KOPT-K1 (cell line): ENCODE measurements around the gene DHH.

Experiments
- H3K27ac ChIP-seq: fragments of 200-600 bp; sonication (generic); 2 replicates; pipeline ENCODE4 v1.5.1; 2016; ENCODE audit warnings: antibody characterized with exemption, mild to moderate bottlenecking, low read depth, low read length; ENCODE audit not compliant: poor library complexity, severe bottlenecking
- H3K36me3 ChIP-seq: fragments of 200-600 bp; sonication (generic); 2 replicates; pipeline ENCODE4 v1.5.1; 2017; ENCODE audit warnings: antibody characterized with exemption, mild to moderate bottlenecking, low read length, moderate library complexity; ENCODE audit not compliant: insufficient read depth
- H3K9me3 ChIP-seq: fragments of 200-600 bp; sonication (generic); 2 replicates; pipeline ENCODE4 v1.5.1; 2017; ENCODE audit warnings: antibody characterized with exemption, low read length, mild to moderate bottlenecking; ENCODE audit not compliant: insufficient read depth, poor library complexity, severe bottlenecking

Gene DHH

DNA sequence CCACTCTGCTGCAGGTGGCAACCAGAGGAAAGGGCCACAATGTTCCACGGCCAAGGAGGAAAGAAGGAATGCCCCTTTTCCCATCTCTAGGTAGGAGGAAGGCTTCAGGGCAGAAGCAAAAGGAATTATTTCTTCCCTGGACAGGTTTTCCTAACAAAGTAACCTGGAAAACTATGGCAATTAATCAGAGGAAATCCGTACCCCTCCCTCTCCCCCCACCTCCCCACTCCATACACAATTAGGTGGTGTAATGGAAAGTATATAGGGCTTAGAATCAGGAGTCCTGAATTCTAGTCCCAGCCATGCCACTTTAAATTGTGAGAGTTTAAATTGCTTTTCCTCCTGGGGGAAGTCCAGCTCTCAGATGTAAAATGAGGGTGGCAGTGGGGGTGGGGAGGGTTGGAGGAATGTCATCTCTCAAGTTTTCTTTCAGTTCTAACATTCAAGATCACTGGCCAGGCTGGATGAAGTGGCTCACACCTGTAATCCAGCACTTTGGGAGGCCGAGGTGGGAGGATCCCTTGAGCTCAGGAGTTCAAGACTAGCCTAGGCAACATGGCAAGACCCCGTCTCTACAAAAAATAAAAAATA lies 1.7 kb downstream of the DHH start:
- Histone ChIP-seq H3K36me3 (peaks cover 9% of the 10 kb centered on the region; the same call in 1 of the 2 replicates), H3K27ac (no peak overlapping the region), H3K9me3 (no peaks in the 10 kb centered on the region)

DNA sequence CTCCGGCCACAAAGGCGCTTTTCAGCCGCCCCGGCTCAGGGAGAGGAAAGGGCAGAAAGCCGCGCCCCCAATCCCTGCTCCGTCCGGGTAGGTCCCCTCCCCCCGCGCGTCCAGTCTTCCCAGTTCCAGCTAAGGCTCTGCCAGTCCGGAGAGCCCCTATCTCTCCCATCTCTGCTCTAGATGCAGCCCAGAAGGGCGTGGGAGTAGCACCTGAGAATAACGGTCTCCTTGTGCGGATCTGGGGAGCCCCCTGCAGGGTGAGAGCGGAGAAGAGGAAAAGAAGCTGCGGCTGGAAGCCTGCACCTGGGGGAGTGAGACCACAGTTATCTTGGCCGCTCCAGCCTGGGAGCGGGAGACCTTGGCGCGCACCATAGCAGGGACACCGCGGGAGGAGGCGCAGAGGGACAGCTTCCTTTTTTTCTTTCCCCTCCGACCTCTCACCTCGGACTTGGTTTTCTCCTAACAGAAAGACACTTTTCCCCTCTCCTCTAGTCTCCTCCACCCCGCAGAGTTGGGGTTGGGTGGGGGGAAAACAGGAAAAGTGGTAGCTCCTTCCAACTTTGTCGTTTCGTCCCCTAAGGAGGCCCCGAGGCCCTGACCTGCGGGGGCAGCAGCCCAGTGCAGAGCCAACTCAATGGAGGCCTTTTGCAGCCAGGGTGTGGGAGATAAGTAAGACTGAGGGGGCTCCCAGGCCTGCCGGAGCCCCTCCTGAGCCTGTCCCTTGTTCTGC lies 2.4 kb downstream of the DHH start:
- Histone ChIP-seq H3K9me3 (no peaks in the 10 kb centered on the region), H3K36me3 (peaks cover 3% of the 10 kb centered on the region; the same call in 1 of the 2 replicates), H3K27ac (no peak overlapping the region)

DNA sequence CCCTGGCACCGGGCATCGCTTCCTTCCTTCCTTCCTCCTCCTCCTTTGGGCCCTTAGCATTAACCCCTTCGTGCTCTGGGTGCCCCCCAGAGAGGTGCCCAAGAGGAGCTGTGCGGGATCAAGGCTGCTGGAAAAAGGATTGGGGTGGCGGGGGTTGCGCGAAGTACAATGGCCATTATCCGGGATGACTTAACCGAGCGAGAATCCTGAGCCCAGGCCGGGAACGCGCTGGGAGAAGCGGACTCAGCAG lies 2.8 kb downstream of the DHH start:
- H3K36me3 ChIP-seq = no peaks in the 10 kb centered on the region
- H3K27ac ChIP-seq = no peak overlapping the region
- no peaks in the 10 kb centered on the region for H3K9me3 ChIP-seq

DNA sequence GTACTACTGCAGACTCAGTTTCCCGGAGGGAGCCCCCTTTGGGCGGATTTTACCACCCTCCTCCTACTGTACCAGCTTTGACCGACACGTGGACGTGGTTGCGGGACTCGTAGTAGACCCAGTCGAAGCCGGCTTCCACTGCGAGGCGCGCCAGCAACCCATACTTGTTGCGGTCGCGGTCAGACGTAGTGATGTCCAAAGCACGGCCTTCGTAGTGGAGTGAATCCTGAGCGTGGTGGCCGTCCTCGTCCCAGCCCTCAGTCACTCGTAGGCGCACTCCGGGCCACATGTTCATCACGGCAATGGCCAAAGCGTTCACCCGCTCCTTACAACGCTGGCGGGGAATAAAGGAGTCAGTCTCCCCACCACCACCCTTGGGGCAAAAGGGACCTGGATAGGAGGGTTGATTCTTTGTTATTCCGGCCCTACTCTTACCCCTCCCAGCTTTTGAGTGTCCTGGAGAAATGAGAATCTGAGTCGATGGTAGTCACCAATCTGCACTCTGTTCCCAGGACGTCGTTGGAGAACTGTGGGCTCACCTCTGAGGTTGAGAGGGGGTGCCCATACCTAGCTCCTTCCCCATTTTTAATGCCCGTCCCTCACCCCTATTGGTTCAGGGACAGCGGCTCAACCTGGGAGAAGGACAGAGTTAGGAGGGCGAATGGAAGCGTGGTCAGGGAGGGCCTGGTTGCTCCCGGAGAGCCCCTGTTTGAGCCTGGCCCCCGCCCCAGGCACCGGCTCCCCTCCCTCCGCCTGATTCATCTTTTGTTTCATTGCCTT lies 3.4 kb downstream of the DHH start:
- H3K9me3 ChIP-seq = no peaks in the 10 kb centered on the region
- no peaks in the 10 kb centered on the region for H3K36me3 ChIP-seq
- no peak overlapping the region for H3K27ac ChIP-seq

DNA sequence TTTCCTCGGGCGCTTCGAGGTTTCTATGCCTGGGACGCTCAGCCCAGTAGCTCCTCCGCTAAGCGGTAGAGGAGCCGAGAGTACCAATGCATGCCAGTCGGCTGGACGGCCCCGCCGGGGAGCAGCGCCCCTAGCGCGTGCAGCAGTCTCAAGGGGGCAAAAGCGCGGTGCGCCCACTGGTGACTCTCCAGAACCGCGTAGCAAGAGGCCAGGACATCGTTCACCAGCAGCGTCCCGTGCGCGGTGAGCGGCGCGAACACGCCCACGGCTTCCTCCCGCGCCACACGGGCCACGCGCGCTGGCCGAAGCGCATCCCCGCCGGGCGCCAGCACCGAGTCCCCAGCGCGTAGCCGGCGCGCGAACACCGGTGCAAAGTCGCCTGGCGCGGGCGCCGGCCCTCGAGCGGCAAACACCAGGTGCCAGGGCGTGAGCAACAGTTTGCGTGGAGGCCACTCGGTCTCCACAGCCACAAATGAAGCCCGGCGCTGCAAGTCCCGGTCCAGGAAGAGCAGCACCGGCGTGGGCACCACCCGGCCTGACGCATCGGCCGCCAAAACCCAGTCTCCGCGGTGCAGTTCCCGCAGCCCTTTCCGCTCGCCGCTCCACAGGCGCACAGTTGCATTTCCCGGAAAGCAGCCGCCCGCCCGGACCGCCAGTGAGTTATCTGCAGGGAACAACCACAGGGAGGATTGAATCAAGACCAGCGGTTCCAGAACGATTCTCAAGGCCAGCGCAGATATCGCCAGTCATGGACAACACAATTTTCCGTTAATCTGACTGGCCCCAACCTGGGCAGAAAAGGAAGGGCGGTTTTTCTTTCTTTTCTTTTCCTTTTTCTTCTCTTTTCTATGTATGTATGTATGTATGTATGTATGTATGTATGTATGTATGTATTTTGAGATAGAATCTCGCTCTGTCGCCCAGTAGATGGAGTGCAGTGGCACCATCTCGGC lies 4.5 kb downstream of the DHH start:
- H3K27ac ChIP-seq = no peak overlapping the region
- H3K36me3 ChIP-seq = no peaks in the 10 kb centered on the region
- H3K9me3 ChIP-seq = no peaks in the 10 kb centered on the region

DNA sequence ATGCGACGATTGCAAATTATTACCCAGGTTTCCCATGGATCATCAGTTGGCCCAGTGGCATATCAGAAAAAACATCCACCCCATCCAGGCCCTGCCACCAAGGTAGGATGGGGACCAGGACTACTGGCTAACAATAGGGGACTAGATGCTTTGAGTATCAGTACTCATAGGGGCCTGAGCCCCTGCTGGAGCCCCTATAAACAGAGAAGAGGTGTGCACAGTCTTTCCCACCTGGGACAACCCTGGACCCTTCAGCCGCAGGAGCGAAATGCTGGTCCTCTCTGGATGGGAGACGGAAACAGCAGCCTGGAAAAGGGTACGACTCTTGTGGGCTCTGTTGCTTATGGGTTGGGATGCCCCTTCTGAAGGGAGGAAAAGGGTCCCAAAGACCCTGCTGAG lies 5.7 kb downstream of the DHH start:
- H3K9me3 ChIP-seq = no peaks in the 10 kb centered on the region
- no peaks in the 10 kb centered on the region for H3K36me3 ChIP-seq
- H3K27ac ChIP-seq = no peak overlapping the region

DNA sequence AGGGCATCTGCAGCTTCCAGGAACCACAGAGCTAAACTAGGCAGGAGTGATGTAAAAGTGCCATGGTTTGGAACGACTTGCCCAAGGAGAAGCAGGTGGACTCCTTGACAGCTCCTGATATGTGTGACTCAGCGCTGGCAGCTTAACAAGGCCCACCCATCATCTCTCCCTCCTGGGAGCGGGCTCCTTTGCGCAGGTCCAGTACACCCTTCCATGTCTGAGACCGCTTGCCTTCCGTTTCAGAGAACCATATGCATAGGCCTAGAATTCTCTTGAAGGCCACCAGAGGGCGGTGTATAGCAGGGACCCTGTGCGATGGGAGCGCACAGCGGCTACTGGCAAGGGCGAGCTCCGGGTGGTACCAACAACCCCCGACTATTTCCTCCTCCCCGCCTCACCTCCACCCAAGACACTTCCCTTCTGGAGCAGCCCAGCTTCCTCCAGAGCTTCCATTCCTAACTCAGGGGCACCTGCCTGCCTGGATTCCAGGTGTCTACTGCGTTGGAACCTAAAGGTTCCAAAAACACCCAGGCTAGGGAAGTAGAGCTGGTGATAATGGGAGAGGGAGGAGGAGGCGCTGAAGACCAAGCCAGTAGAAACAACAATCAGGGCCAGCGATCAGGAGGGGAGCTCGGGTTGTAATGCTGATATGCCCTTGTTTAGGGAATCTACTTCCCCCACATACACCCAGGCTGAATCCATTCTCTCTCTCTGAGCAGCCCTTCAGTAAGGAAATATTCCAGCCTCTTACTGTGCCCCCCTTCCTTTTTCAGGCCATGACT lies 6.3 kb downstream of the DHH start:
- no peaks in the 10 kb centered on the region for H3K9me3 ChIP-seq
- H3K27ac ChIP-seq = no peak overlapping the region
- no peaks in the 10 kb centered on the region for H3K36me3 ChIP-seq

DNA sequence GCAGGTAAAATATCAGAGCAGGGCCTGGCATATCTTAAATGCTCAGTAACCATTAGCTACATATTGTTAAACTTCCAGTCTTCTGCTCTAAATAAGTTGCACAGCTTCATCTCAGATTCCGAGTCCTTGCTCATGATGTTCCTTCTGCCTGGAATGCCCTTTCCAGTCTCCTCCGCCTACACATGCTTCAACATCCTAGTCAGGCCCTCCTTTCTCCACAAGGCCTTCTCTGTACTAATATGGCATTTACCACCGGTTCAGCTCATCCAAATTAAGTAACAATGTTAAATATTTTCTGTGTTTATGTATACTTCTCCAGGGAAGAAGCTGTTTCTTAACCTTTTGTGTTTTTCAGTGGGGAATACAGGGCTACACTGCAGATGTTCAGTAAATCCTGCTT lies 8.5 kb downstream of the DHH start:
- no peak overlapping the region for H3K27ac ChIP-seq
- no peaks in the 10 kb centered on the region for H3K9me3 ChIP-seq
- H3K36me3 ChIP-seq = no peaks in the 10 kb centered on the region

DNA sequence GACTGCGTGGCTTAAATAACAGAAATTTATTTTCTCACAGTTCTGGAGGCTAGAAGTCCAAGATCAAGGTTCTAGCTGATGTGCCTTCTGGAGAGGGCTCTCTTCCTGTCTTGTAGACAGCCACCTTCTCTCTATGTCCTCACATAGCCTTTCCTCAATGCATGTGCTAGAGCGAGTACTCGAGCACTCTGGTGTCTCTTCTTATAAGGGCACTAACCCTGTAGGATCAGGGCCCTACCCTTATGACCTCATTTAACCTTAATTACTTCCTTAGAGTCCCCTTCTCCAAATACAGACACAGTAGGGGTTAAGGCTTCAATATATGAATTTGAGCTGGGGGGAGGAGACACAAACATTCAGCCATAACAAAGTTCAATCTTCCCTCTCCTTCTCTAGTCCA lies 10.2 kb downstream of the DHH start:
- H3K36me3 ChIP-seq = no peaks in the 10 kb centered on the region
- H3K9me3 ChIP-seq = no peaks in the 10 kb centered on the region
- no peak overlapping the region for H3K27ac ChIP-seq

DNA sequence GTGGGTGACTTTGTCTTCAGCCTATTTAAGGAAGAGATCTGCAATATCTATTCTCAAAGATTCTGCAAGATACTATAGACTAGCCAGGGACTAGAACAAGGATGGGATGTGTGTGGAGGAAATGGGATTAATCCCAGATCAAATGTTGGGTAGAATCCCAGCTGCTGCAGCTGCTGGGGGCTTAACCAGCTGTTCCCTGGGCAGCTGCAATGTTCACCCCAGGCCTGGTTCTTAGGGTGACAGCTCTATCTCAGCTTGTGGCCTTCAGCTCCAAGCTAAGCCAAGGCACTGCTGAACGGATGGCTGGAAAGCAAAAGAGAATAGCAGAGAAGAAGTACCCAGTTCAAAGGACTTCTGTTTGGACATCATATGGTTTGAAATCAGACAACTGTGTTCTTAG lies 14.8 kb downstream of the DHH start:
- Histone ChIP-seq H3K9me3 (no peaks in the 10 kb centered on the region), H3K36me3 (no peaks in the 10 kb centered on the region), H3K27ac (no peak overlapping the region)

DNA sequence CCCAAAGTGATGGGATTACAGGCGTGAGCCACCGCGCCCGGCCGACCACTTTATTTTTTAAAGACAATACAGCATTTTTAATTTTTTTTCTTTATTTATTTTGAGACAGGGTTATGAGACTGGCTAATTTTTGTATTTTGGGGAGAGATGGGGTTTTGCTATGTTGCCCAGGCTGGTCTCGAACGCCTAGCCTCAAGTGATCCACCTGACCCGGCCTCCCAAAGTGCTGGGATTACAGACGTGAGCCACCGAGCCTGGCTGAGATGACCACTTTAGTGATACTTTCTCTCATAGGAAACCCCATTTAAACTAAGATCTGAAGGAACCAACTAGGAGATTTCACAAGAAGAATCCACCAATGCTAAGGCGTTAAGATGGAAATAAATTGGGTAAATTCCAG lies 23.6 kb downstream of the DHH start:
- H3K27ac ChIP-seq = no peak overlapping the region

DNA sequence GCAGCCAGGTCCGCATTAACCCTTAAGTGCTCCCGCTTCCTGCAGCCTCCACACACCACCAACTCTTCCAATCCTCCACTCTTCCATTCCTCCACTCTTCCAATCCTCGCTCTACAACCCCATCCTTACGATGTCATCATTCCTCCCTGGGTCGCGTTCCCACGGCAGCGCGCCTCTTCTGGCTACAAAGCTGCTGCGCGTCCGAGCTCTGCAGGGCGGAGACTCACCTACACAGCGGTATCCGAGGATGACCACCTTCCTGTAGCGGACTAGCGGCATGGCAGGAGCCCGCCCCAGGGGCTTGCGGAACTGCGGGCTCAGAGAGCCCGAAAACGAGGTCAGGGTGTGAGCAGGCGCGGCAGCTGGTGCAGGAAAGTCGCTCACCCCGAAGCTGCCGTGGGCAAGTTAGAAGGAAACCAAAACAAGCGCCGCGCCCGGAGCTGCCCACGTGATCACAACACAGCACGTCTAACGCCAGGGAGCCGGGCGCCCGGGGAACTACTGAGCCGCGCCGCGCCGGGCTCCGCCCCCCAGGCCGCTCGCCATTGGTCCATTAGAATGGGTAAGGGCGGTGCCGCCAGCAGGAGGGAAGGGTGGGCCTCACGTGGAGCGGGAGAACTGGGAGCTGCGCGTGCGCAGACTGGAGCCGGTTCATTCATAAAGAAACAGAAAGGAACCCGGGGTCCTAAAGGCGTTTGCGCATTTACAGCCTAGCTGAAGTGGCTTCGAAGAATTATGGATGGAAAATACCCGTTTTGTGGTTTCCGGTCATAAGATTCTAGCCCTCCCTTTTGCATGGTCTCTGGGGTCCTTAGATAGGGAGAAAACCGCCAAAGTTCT lies 24.9 kb downstream of the DHH start, which contains the start of gene RHEBL1:
Gene RHEBL1, minus strand, starts transcription at position 473 of the 840 bp plus-strand sequence. Its CDS starts 194 bp downstream, at position 279.
- no peaks in the 10 kb centered on the region for H3K36me3 ChIP-seq
- H3K27ac ChIP-seq = peak within 1 kb of the TSS; percentile 67
- no peaks in the 10 kb centered on the region for H3K9me3 ChIP-seq

More for the DNA sequence above, 23.6 kb downstream of the DHH start:
- Histone ChIP-seq H3K36me3 (no peaks in the 10 kb centered on the region), H3K9me3 (no peaks in the 10 kb centered on the region)

DNA sequence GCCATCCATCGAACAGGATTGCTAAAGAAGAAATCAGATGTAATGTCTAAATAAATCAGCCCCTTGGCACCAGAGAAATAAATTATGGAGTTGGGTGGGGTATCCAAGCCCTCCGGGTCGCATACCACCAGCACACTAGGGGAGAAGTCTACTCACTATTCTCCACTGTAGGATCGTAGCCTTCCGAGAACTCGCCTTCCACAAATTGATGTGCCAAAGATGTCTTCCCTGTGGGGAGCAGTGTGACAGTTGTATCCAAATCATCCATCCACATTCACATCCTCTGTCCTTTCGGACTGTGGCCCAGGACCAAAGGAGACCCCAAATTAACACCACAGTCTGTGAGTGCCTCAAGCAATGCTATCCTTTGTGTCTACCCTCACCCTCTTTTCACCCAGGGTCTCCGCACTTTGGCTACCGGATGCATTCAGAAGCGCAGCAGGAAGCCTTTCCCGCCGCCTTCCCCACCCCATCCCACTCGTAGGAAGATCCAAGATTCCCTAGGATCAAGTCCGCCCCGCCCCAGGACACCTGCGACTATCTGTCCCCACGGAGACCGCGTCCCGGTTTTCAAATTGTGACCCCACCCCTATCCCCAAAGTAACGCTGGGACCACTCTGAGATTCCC lies 25.6 kb downstream of the DHH start:
- H3K27ac ChIP-seq = peak overlapping the region; percentile 51
- no peaks in the 10 kb centered on the region for H3K9me3 ChIP-seq
- H3K36me3 ChIP-seq = no peaks in the 10 kb centered on the region
